ENCODE data around the gene AMBP.

- no peak for TF ChIP-seq POLR2A (IDR thresholded peaks at IDR 0.05; ENCODE audit: low read depth)
- TF ChIP-seq, protein P1, sequence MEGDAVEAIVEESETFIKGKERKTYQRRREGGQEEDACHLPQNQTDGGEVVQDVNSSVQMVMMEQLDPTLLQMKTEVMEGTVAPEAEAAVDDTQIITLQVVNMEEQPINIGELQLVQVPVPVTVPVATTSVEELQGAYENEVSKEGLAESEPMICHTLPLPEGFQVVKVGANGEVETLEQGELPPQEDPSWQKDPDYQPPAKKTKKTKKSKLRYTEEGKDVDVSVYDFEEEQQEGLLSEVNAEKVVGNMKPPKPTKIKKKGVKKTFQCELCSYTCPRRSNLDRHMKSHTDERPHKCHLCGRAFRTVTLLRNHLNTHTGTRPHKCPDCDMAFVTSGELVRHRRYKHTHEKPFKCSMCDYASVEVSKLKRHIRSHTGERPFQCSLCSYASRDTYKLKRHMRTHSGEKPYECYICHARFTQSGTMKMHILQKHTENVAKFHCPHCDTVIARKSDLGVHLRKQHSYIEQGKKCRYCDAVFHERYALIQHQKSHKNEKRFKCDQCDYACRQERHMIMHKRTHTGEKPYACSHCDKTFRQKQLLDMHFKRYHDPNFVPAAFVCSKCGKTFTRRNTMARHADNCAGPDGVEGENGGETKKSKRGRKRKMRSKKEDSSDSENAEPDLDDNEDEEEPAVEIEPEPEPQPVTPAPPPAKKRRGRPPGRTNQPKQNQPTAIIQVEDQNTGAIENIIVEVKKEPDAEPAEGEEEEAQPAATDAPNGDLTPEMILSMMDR (IDR thresholded peaks at IDR 0.05) = no peak
- no peak for TF ChIP-seq POLR2AphosphoS5 (IDR thresholded peaks at IDR 0.05)
- no peak for TF ChIP-seq EP300 (IDR thresholded peaks at IDR 0.05)
These were observed 26.8 kb downstream of the AMBP start for GRCh38 chr9:114051281-114051680.

Data from esophagus muscularis mucosa (tissue), 4 donors.